Trophoblast cell (in vitro differentiated cells and primary cell): Measurements from ENCODE around the gene ASB13.

Experiments used
- DNase-seq, 2 donors: peaks; one replicate each; pipeline ENCODE4 v3.0.0-alpha.2; 2016
- H2AFZ ChIP-seq: 2 replicates; pipeline ENCODE4 v1.6.1; 2013; ENCODE audit warnings: low read length, moderate library complexity, mild to moderate bottlenecking; ENCODE audit not compliant: insufficient read depth, poor library complexity
- H2AK5ac ChIP-seq: 2 replicates; pipeline ENCODE4 v1.6.1; 2013; ENCODE audit warnings: mild to moderate bottlenecking, low read length
- H2BK120ac ChIP-seq: 2 replicates; pipeline ENCODE4 v1.6.1; 2013; ENCODE audit warnings: low read length, mild to moderate bottlenecking, moderate library complexity; ENCODE audit not compliant: insufficient read depth, poor library complexity
- H2BK12ac ChIP-seq: 2 replicates; pipeline ENCODE4 v1.6.1; 2013; ENCODE audit warnings: mild to moderate bottlenecking, low read length, moderate library complexity
- H2BK5ac ChIP-seq: 2 replicates; pipeline ENCODE4 v1.6.1; 2013; ENCODE audit warnings: low read length, low read depth, moderate library complexity, mild to moderate bottlenecking; ENCODE audit not compliant: poor library complexity
- H3K14ac ChIP-seq: 2 replicates; pipeline ENCODE4 v1.6.1; 2013; ENCODE audit warnings: mild to moderate bottlenecking, low read length
- H3K18ac ChIP-seq: 2 replicates; pipeline ENCODE4 v1.6.1; 2013; ENCODE audit warnings: mild to moderate bottlenecking, low read length
- H3K23ac ChIP-seq: 2 replicates; pipeline ENCODE4 v1.6.1; 2013; ENCODE audit warnings: low read length
- H3K27ac ChIP-seq: 2 replicates; pipeline ENCODE4 v1.5.1; 2013; ENCODE audit warnings: low read depth, mild to moderate bottlenecking, inconsistent platforms, low read length, moderate library complexity
- H3K27me3 ChIP-seq: 2 replicates; pipeline ENCODE4 v1.6.1; 2013; ENCODE audit warnings: inconsistent platforms, mild to moderate bottlenecking, low read length, moderate library complexity; ENCODE audit not compliant: insufficient read depth
- H3K36me3 ChIP-seq, 2 experiments: 1 replicate in 1 of 2; 2 replicates in 1 of 2; pipeline ENCODE4 v1.6.1; 2013; ENCODE audit warnings: low read length in 2 of 2, mild to moderate bottlenecking in 2 of 2, moderate library complexity in 1 of 2; ENCODE audit not compliant: insufficient read depth in 2 of 2, control insufficient read depth in 1 of 2
- H3K4ac ChIP-seq: 2 replicates; pipeline ENCODE4 v1.6.1; 2013; ENCODE audit warnings: low read depth, mild to moderate bottlenecking, low read length, moderate library complexity
- H3K4me1 ChIP-seq, 2 experiments: 1 replicate in 1 of 2; 2 replicates in 1 of 2; pipeline ENCODE4 v1.6.1; 2013; ENCODE audit warnings: low read length in 2 of 2, mild to moderate bottlenecking in 2 of 2, moderate library complexity in 1 of 2; ENCODE audit not compliant: insufficient read depth in 2 of 2, control insufficient read depth in 1 of 2
- H3K4me2 ChIP-seq: 2 replicates; pipeline ENCODE4 v1.6.1; 2013; ENCODE audit warnings: inconsistent platforms, mild to moderate bottlenecking, low read length, moderate library complexity
- H3K4me3 ChIP-seq: 2 replicates; pipeline ENCODE4 v1.5.1; 2013; ENCODE audit warnings: mild to moderate bottlenecking, low read depth, low read length, inconsistent platforms
- H3K79me1 ChIP-seq: one replicate; pipeline ENCODE4 v1.6.1; 2013; ENCODE audit warnings: low read length
- H3K79me2 ChIP-seq: 2 replicates; pipeline ENCODE4 v1.6.1; 2013; ENCODE audit warnings: low read length, mild to moderate bottlenecking; ENCODE audit not compliant: control insufficient read depth, insufficient read depth, poor library complexity
- H3K9ac ChIP-seq: 2 replicates; pipeline ENCODE4 v1.6.1; 2013; ENCODE audit warnings: mild to moderate bottlenecking, low read length
- H3K9me3 ChIP-seq: 2 replicates; pipeline ENCODE4 v1.6.1; 2013; ENCODE audit warnings: low read depth, mild to moderate bottlenecking, control low read depth, inconsistent platforms, low read length; ENCODE audit not compliant: insufficient read depth
- H4K12ac ChIP-seq: 2 replicates; pipeline ENCODE4 v1.6.1; 2013; ENCODE audit warnings: low read depth, mild to moderate bottlenecking, low read length, moderate library complexity
- H4K8ac ChIP-seq: 2 replicates; pipeline ENCODE4 v1.6.1; 2013; ENCODE audit warnings: low read depth, mild to moderate bottlenecking, low read length, moderate library complexity
- H4K91ac ChIP-seq: one replicate; pipeline ENCODE4 v1.6.1; 2013; ENCODE audit warnings: low read depth, mild to moderate bottlenecking, low read length, moderate library complexity
- WGBS: extraction: QIAGEN DNeasy Blood & Tissue Kit; methylation state at CpG from one replicate; pipeline ENCODE4 v1.1.7; 2013; ENCODE audit warnings: missing lambda C conversion rate; ENCODE audit not compliant: insufficient read length, insufficient coverage; ENCODE audit errors: extremely low coverage; 5-methylcytosine and 5-hydroxymethylcytosine counted together

Gene ASB13

DNA sequence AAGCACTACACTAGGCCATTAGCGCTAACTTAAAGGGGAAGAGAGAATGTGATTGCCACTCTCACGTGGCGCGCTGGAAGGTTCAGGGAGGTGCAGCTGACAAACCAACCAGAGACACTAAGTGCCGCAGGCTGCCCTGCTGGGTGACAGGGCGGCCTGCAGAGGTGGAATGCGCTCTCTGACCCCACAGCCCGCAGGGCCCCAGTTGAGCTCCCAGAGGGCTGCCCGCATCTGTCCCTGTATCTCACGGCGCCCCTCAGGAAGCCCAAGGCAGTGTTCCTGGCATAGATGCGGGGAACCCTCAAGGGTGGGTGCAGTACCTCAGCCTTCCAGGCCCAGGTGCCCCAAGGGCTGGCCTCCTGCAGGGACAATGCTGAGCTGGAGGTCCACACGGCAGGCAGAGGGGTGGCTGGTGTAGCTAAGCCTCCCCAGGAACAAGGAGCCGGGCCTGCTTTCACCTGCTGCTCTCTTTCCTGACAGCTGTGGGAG is 75.0 kb downstream of the ASB13 start:
- H3K36me3 ChIP-seq = no peaks in the 10 kb centered on the region
- WGBS = no CpG with 5 or more reads among the region's 14 CpGs
- H3K4me2 ChIP-seq = no peak overlapping the region
- peak overlapping the region; percentile 82 for H2AK5ac ChIP-seq
- peak overlapping the region; percentile 89 for H2BK120ac ChIP-seq
- H2BK12ac ChIP-seq = peak overlapping the region; percentile 93
- peak overlapping the region; percentile 99 for H4K91ac ChIP-seq
- H3K4ac ChIP-seq = peak overlapping the region; percentile 66
- H2AFZ ChIP-seq = peak overlapping the region; percentile 7
- no peak overlapping the region for H3K23ac ChIP-seq
- peak overlapping the region; percentile 99 for H3K27ac ChIP-seq
- H3K4me3 ChIP-seq = no peak overlapping the region
- H3K18ac ChIP-seq = peak overlapping the region; percentile 80
- peaks cover 72 to 75% of the 10 kb centered on the region in 2 experiments for H3K4me1 ChIP-seq
- H4K12ac ChIP-seq = no peak overlapping the region
- H4K8ac ChIP-seq = peak overlapping the region; percentile 45
- no peak overlapping the region for H3K9ac ChIP-seq
- no peaks in the 10 kb centered on the region for H3K27me3 ChIP-seq
- H3K79me2 ChIP-seq = peaks cover 30% of the 10 kb centered on the region
- peaks cover 89% of the 10 kb centered on the region for H3K79me1 ChIP-seq
- DNase-seq = peak; percentile 97 to 98
- peak overlapping the region; percentile 86 for H3K14ac ChIP-seq
- peak overlapping the region; percentile 87 for H2BK5ac ChIP-seq
- H3K9me3 ChIP-seq = no peaks in the 10 kb centered on the region

DNA sequence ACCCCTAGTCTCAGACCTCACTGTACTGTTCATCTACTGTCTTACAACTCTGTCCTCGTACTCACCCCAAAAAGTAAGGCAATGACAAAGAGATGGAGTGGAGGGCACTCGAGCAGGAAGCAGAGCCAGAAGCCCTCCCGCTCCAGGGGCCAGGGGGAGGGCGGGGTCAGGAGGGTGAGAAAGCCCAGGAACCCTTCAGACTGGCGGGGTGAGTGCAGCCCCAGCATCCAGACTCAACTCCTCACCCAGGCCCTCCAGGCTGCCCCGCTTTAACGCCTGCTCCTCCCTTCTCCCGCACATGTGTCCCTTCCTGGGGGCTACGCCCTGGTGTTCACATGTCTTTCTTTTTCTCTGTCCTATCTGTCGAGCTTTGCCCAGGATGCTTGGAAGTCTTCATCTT is 75.6 kb downstream of the ASB13 start:
- WGBS = no CpG with 5 or more reads among the region's 10 CpGs
- peaks cover 90% of the 10 kb centered on the region for H3K79me1 ChIP-seq
- H2BK120ac ChIP-seq = peak overlapping the region; percentile 89
- no peak for DNase-seq
- peak overlapping the region; percentile 89 for H4K8ac ChIP-seq
- H3K4me3 ChIP-seq = no peak overlapping the region
- peak overlapping the region; percentile 97 for H3K14ac ChIP-seq
- H4K91ac ChIP-seq = peak overlapping the region; percentile 99
- no peak overlapping the region for H3K23ac ChIP-seq
- peaks cover 28% of the 10 kb centered on the region for H3K79me2 ChIP-seq
- no peak overlapping the region for H4K12ac ChIP-seq
- no peak overlapping the region for H3K9ac ChIP-seq
- H2BK12ac ChIP-seq = peak overlapping the region; percentile 92
- no peaks in the 10 kb centered on the region for H3K27me3 ChIP-seq
- peak overlapping the region; percentile 80 for H3K18ac ChIP-seq
- H3K4me1 ChIP-seq = peaks cover 69 to 74% of the 10 kb centered on the region in 2 experiments
- no peaks in the 10 kb centered on the region for H3K9me3 ChIP-seq
- H3K36me3 ChIP-seq = no peaks in the 10 kb centered on the region
- H3K4ac ChIP-seq = peak overlapping the region; percentile 97
- H2AFZ ChIP-seq = no peak overlapping the region
- H3K4me2 ChIP-seq = no peak overlapping the region
- H2AK5ac ChIP-seq = peak overlapping the region; percentile 69
- H2BK5ac ChIP-seq = peak overlapping the region; percentile 94
- H3K27ac ChIP-seq = peak overlapping the region; percentile 99

DNA sequence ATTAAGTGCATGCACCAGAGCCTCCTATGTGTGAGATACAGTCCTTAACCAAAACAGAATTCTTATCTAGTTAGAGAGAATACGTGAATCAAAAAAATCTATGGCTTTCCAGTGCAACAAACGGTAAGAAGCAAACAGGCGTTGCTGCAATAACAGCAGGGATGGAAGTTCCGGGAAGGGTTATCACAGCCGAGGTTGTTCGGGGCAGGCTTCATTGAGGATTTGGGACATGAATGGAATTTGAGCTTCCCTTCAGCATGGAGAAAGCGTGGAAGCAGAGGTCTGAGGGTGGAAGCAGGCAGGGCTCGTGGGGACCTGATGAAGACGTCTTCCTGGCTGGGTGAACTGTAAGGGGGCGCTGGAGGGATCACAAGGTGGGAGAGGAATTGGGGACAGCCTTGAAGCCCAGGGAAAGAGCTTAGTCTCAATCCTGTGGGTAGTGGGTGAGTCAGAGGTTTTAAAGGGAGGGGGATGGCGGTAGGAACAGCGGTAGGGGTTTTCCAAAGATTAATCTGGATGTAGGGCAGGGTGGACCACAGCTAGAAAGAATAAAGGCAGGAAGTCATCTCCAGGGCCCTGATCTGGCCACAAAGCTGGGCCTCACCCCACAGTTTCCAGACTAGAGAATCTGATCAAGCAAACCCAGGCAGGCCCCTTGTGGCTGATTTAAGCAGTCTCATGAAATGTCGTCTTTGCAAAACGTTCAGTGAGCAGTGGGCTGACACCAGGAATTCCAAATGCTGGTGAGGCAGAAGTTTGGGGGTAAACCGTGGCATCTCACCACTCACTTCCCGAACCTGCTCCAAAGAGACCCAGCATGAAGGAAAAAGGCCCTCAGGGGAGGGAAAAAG is 76.5 kb downstream of the ASB13 start:
- Histone ChIP-seq H3K79me1 (peaks cover 88% of the 10 kb centered on the region), H3K9ac (no peak overlapping the region), H3K4me3 (no peak overlapping the region), H3K9me3 (no peaks in the 10 kb centered on the region), H3K4me2 (no peak overlapping the region), H3K18ac (peak overlapping the region; percentile 93), H4K12ac (no peak overlapping the region), H3K36me3 (no peaks in the 10 kb centered on the region), H3K4me1 (peaks cover 68 to 73% of the 10 kb centered on the region in 2 experiments), H2BK12ac (peak overlapping the region; percentile 99), H3K27ac (peak overlapping the region; percentile 99), H4K91ac (peak overlapping the region; percentile 99), H2BK5ac (peak overlapping the region; percentile 94), H4K8ac (peak overlapping the region; percentile 89), H3K4ac (peak overlapping the region; percentile 97), H3K14ac (peak overlapping the region; percentile 97), H2AFZ (peak overlapping the region; percentile 42), H2AK5ac (peak overlapping the region; percentile 93), H3K23ac (no peak overlapping the region), H2BK120ac (peak overlapping the region; percentile 89), H3K79me2 (peaks cover 33% of the 10 kb centered on the region), H3K27me3 (no peaks in the 10 kb centered on the region)
- peak; percentile 69 to 86 for DNase-seq
- WGBS = no CpG with 5 or more reads among the region's 16 CpGs

DNA sequence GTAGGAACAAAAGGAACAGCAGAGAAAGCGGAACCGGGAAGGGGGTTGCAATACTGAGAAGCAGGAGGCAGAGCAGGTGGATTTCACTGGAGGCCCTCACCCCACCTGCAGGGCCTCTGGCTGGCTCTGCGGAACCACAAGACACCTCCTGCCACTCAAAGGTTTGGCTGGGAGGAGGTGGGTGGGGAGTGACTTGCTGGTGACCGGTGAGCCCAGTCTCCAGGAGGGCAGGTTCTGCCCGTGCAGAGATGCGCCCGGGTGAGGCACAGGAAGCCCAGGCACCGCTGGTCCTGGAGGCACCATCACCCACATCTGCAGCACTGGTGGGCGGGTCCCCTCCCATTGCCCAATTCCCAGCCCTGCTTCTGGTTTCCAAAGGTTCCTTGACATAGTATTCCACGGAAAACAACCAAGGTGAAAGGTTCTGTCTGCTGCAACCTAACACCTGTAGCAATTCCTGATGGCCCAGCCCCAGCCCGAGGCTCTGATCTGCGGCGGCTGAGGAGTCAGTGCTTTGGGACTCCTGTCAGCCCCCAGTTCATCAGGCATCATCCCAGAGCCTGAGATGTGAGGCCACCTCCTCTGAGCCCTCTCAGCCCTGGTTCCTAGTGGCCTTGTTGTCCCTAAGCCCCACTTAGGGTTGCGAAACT is 77.3 kb downstream of the ASB13 start:
- Histone ChIP-seq H3K79me2 (peaks cover 33% of the 10 kb centered on the region), H4K12ac (no peak overlapping the region), H3K79me1 (peaks cover 88% of the 10 kb centered on the region), H3K4me2 (no peak overlapping the region), H2BK5ac (peak overlapping the region; percentile 94), H3K4me3 (no peak overlapping the region), H4K91ac (peak overlapping the region; percentile 99), H3K36me3 (no peaks in the 10 kb centered on the region), H3K18ac (peak overlapping the region; percentile 58), H3K4me1 (peaks cover 71 to 76% of the 10 kb centered on the region in 2 experiments), H3K27ac (peak overlapping the region; percentile 99), H2BK120ac (peak overlapping the region; percentile 89), H2AK5ac (peak overlapping the region; percentile 99), H3K23ac (no peak overlapping the region), H3K27me3 (no peaks in the 10 kb centered on the region), H3K9me3 (no peaks in the 10 kb centered on the region), H2BK12ac (peak overlapping the region; percentile 99), H3K9ac (no peak overlapping the region), H3K14ac (peak overlapping the region; percentile 96), H4K8ac (peak overlapping the region; percentile 89), H2AFZ (peak overlapping the region; percentile 20), H3K4ac (peak overlapping the region; percentile 50)
- WGBS = no CpG with 5 or more reads among the region's 14 CpGs
- DNase-seq = peak; percentile 94
